Tibial nerve (tissue), 4 donors: Measurements from ENCODE around the gene SLC5A11.

Experiments used
- EP300 ChIP-seq, 2 donors: sonication (generic); formaldehyde crosslinking; IDR thresholded peaks; one replicate each; pipeline ENCODE4 v1.6.1; 2017; ENCODE audit warnings: antibody characterized with exemption in 2 of 2, mild to moderate bottlenecking in 1 of 2
- POLR2A ChIP-seq, 2 donors: fragments of 450-650 bp; IDR thresholded peaks; one replicate each; pipeline ENCODE4 v1.6.1; 2017; ENCODE audit warnings: antibody characterized with exemption in 2 of 2, mild to moderate bottlenecking in 2 of 2, moderate library complexity in 2 of 2
- TF ChIP-seq, protein P1 (sequence below), 5 experiments: fragments of 200-600 bp in 3 of 5; fragments of 450-650 bp in 2 of 5; sonication (generic) in 3 of 5; IDR thresholded peaks; one replicate each; pipeline ENCODE4 v1.5.1; 2016 to 2019; ENCODE audit warnings: antibody characterized with exemption in 5 of 5, mild to moderate bottlenecking in 3 of 5, moderate library complexity in 2 of 5

GRCh38 chr16:24943471-24943870 lies 97.7 kb downstream of the SLC5A11 start:
- TF ChIP-seq, protein P1, sequence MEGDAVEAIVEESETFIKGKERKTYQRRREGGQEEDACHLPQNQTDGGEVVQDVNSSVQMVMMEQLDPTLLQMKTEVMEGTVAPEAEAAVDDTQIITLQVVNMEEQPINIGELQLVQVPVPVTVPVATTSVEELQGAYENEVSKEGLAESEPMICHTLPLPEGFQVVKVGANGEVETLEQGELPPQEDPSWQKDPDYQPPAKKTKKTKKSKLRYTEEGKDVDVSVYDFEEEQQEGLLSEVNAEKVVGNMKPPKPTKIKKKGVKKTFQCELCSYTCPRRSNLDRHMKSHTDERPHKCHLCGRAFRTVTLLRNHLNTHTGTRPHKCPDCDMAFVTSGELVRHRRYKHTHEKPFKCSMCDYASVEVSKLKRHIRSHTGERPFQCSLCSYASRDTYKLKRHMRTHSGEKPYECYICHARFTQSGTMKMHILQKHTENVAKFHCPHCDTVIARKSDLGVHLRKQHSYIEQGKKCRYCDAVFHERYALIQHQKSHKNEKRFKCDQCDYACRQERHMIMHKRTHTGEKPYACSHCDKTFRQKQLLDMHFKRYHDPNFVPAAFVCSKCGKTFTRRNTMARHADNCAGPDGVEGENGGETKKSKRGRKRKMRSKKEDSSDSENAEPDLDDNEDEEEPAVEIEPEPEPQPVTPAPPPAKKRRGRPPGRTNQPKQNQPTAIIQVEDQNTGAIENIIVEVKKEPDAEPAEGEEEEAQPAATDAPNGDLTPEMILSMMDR (IDR thresholded peaks at IDR 0.05) = no peak
- no peak for TF ChIP-seq POLR2A (IDR thresholded peaks at IDR 0.05)
- no peak for TF ChIP-seq EP300 (IDR thresholded peaks at IDR 0.05)
